ENCODE measurements around the gene RAI1. TPM values are rescaled to one million over a fixed set of nuclear protein-coding genes. Genes with fewer than 3 reads are reported as not detected.

The RAI1 gene
- total and polyA plus RNA-seq, 2 of the 13 experiments (the other 11 are each of a cell fraction or from before 2014, with no cell fraction given): 3.4 to 5.2 TPM

- TF ChIP-seq MYNN (CRISPR knock-in tag; IDR thresholded peaks at IDR 0.05; ENCODE audit: low read depth) (no peak), ZNF75D (CRISPR knock-in tag; IDR thresholded peaks at IDR 0.05; ENCODE audit: borderline replicate concordance) (no peak), ZNF780A (CRISPR knock-in tag; IDR thresholded peaks at IDR 0.05) (no peak), GATAD1 (CRISPR knock-in tag; IDR thresholded peaks at IDR 0.05) (no peak), HNF4A (CRISPR knock-in tag; IDR thresholded peaks at IDR 0.05) (0 out of 2 replicates have a peak, but pooled peaks have one; percentile 3), GLMP (CRISPR knock-in tag; IDR thresholded peaks at IDR 0.05; ENCODE audit: borderline replicate concordance) (no peak), KLF13 (CRISPR knock-in tag; IDR thresholded peaks at IDR 0.05) (no peak), ZNF672 (CRISPR knock-in tag; IDR thresholded peaks at IDR 0.05) (no peak), ZNF841 (CRISPR knock-in tag; IDR thresholded peaks at IDR 0.05; ENCODE audit: borderline replicate concordance) (no peak), ZBTB37 (CRISPR knock-in tag; IDR thresholded peaks at IDR 0.05) (no peak), HIC2 (CRISPR knock-in tag; IDR thresholded peaks at IDR 0.05; ENCODE audit: low read depth) (peak; percentile 29; the same call in 1 of the 2 replicates), ZFX (CRISPR knock-in tag; IDR thresholded peaks at IDR 0.05; ENCODE audit: low read depth) (peak; percentile 41; the same call in 1 of the 2 replicates), BCL3 (CRISPR knock-in tag; IDR thresholded peaks at IDR 0.05) (no peak), ARID3A (IDR thresholded peaks at IDR 0.05; ENCODE audit: low read depth, low read length) (no peak), GATAD2A (CRISPR knock-in tag; IDR thresholded peaks at IDR 0.05) (peak; percentile 44; the same call in 1 of the 2 replicates), ZFY (CRISPR knock-in tag; IDR thresholded peaks at IDR 0.05) (0 out of 2 replicates have a peak, but pooled peaks have one; percentile 9), ZNF280D (CRISPR knock-in tag; IDR thresholded peaks at IDR 0.05) (no peak), PTBP1 (IDR thresholded peaks at IDR 0.05; ENCODE audit: low read depth, low read length, poor library complexity, severe bottlenecking) (no peak), PRPF4 (IDR thresholded peaks at IDR 0.05; ENCODE audit: low read depth, low read length, poor library complexity, severe bottlenecking) (no peak)
These were observed 175.1 kb downstream of the RAI1 start (continued) for GRCh38 chr17:17856386-17856785.

Data from HepG2 (cell line).